ENCODE results near the gene ABR.

DNA sequence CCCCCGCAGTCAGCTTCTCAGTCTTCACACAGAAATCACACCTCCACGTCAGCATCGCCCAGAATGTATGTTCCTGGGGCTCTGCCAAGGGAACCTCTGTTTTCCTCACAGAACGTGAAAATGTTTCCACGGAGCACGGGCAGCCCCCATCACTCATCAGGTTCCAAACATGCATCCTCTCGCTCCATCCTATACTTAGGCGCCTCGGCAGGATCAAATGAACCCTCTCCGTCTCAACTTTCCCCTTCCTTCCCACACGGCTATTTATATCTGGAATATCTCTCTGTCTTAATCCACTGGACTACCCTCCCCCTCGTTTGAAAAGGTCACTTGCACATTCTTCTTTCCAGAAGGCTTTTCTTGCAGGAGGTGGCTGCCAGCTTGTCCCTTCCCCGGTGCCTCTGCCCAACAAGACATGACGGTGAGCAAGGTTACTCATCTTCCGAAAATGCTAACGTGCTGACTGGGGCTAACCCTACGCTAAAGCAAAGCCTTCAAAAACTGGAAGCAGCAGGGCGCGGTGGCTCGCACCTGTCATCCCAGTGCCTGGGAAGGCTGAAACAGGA, 221.8 kb downstream of the ABR start:
- TF ChIP-seq, protein P1, sequence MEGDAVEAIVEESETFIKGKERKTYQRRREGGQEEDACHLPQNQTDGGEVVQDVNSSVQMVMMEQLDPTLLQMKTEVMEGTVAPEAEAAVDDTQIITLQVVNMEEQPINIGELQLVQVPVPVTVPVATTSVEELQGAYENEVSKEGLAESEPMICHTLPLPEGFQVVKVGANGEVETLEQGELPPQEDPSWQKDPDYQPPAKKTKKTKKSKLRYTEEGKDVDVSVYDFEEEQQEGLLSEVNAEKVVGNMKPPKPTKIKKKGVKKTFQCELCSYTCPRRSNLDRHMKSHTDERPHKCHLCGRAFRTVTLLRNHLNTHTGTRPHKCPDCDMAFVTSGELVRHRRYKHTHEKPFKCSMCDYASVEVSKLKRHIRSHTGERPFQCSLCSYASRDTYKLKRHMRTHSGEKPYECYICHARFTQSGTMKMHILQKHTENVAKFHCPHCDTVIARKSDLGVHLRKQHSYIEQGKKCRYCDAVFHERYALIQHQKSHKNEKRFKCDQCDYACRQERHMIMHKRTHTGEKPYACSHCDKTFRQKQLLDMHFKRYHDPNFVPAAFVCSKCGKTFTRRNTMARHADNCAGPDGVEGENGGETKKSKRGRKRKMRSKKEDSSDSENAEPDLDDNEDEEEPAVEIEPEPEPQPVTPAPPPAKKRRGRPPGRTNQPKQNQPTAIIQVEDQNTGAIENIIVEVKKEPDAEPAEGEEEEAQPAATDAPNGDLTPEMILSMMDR (IDR thresholded peaks at IDR 0.05; ENCODE audit: low read depth, low read length): no peak
- TF ChIP-seq POLR2A (IDR thresholded peaks at IDR 0.05; ENCODE audit: extremely low read depth, insufficient read length): no peak

Data from NB4 (cell line).